HG03469 (cell line): ENCODE measurements around the gene METTL25B.

Experiments used
- ATAC-seq: cut with Tn5 transposase; IDR thresholded peaks from one replicate; pipeline ENCODE4 v1.9.1; 2021; ENCODE audit warnings: mild to moderate bottlenecking, moderate library complexity, moderate number of reproducible peaks; ENCODE audit not compliant: unreplicated experiment

Gene METTL25B

DNA sequence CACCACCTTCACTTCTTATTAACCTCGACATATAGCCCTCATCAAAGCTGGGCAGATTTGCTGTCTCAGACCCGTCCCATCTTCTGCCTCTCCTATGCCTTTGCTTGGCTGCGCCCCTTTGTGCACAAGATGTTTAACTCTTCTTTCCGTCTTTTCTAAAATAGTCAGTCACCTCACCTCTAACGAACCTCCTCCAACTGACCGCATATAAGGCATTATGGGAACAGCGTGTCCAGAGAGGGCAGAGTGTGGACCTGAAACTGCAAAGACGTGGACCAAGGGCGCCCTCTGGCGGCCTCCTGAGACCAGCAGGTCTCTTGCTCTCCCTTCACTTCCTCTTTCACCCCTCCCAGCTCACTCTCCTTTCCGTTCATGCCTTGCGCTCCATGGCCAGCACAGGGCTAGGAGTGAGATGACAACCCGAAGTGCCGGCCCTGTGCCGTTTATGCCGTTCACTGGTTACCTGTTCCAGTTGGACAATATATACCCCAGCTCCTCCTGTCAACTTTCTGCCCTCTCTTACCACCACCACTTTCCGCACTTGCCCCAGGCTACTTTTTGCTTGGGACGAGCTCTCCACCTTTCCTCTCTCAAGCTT is 2.5 kb upstream of the METTL25B start:
- ATAC-seq, result no peak

- no peak for ATAC-seq
Measured at GRCh38 chr1:156726549-156727226, 1.6 kb upstream of the METTL25B start.

DNA sequence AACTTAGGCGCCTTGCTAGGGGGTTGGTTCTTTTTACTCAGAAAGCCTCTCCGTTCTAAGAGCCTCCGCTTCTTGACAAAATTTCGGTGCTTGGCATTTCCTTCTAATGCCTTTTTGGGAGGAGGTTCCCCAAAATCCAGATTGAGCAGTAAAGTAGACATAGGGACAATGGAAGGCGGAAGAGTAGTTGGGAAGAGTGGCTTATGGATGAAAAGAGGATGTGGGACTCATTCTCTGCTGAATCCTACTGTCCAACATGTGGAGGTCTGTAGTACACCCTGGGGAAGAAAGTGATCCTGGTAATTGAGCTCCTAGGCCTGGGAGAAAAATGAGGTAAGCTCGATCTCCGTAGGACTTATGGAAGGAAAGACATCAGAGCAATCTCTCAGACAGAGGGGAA is 777 bp upstream of the METTL25B start:
- no peak for ATAC-seq

DNA sequence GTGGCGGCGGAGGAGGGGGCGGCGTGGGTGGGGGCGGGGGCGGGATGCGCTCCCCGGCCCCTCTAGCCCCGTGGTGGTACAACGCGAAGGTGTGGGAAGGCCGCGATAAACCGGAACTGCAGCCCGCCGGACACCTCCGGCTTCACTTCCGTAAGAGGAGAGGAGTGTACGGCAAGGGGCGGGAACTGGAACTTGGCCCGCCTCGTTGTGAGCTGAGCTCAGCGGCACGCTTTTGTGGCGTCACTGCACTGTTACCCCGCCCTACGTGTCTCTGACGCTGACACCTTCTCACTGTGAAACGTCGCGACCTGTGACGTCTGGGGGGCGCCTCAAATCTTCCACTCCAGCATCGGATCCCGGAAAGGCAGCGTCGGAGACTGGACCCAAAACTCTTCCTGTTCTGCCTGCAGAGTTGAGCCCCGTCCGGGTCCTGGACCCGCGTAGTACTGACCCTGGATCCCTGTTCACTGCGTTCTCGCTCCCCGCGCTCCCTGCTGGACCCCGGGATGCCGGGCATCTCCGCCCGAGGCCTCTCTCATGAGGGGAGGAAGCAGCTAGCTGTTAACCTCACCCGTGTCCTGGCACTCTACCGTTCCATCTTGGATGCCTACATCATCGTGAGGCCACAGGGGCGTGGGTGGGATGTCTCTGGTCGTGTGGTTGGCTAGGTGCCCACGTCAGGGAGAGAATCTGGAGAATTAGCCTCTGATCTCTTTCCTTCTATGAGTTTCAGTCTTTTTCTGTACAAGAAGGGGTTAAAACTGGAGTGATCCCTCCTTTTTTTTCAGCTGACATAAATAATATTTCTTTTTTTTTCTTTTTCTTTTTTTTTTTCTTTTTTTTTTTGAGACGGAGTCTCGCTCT is 562 bp downstream of the METTL25B start, which contains the start of gene ISG20L2:
TSS of gene ISG20L2 (minus strand) at position 168 of the 864 bp plus-strand sequence. CDS start 1,114 bp downstream, outside the sequence.
- ATAC-seq, result peak; percentile 79

DNA sequence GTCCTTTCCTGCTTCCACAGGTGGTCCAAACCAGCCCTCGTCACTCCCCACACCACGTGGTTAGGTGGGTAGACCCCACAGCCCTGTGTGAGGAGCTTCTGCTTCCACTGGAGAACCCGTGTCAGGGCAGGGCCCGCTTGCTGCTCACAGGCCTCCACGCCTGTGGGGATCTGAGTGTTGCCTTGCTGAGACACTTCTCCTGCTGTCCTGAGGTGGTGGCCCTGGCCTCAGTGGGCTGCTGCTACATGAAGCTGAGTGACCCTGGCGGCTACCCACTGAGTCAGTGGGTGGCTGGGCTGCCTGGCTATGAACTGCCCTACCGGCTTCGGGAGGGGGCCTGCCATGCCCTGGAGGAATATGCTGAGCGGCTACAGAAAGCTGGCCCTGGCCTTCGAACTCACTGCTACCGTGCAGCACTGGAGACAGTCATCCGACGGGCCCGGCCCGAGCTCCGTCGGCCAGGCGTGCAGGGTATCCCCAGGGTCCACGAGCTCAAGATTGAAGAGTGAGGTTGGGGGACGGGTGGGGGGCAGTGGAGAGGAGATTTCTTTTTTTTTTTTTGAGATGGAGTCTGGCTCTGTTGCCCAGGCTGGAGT is 5.8 kb downstream of the METTL25B start:
- ATAC-seq, result no peak

DNA sequence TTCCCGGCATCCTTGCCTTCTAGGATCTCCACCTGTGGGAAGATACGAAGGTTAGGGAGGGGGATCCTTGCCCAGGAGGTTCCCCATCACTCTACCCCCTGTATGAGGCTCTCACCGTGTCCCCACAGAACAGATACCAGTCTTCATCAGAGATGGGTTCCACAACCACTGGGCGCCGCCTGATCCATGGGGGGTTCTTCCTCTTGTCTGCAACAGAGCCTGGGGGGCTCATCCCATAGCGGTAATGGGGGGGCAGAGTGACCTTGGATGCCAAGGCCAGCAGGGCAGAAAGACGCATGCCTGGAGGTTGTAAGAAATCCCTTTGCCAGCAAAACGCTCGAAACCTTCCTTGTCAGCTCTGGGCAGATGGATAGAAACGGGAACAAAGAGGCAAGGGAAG is 10.1 kb downstream of the METTL25B start:
- ATAC-seq, result no peak

GRCh38 chr1:156738916-156739315 is 10.6 kb downstream of the METTL25B start:
- no peak for ATAC-seq

GRCh38 chr1:156740237-156740740 is 12.0 kb downstream of the METTL25B start:
- ATAC-seq, result no peak

DNA sequence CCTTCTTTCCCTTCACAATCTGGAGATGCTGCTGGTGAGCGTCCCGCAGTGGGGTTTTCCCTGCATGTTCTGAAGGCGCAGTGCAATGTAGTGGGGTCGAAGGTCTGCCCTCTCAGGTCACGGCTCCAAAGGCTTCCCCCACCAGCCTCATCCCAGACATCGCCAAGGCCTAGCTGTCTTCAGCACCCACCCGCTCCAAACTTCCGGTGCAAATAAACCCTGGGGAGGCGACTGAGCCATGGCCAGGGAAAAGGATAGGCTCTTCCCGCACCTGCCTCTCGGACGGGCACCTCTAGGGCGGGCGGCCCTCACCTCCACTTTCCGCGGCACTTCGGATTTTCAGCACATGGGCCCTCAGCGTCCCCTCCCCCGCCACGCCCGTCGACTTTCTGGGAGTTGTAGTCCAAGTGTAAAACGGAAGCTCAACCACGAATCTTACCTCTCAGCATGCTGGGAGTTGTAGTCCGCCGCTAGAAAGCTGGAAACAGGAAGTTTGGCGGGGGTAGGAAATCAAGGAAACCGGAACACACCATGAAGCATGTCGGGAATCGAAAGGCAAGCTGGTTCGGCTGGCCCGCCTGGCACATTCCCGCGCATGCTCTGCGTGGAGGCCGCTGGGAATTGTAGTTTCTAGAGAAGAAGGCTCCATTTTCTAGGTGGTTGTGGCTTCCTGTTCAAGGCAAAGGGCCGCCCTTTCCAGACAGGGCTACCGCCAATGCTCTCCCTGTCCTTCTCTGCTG is 12.6 kb downstream of the METTL25B start, which contains the start of gene MRPL24:
TSS of gene MRPL24 (minus strand) at position 348 of the 740 bp plus-strand sequence. CDS start 2,384 bp downstream, outside the sequence.
- peak; percentile 73 for ATAC-seq

DNA sequence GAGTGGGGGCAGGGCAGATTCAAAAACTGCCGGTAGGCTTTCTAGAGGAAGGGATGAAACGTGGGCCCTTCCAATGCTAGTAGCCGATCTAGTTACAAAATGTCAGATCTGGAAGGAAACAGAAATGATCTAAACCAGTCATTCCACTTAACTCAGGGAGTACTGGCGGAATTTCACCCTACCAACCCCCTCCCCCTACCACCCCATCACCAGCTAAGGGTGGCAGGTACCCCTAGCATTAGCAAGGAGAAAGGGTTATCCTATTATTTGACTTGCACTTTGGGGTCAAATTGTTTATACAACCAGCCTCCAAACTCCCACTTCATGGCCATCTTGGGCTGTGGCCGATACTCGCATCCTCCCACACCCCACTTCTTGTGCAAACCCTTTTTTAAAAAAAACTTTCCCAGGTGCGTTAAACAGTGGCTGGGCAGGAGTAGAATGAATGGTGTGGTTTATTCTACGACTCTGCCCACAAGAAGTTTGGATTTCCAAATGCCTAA is 13.3 kb downstream of the METTL25B start:
- no peak for ATAC-seq

GRCh38 chr1:156742017-156742416 is 13.7 kb downstream of the METTL25B start:
- no peak for ATAC-seq

DNA sequence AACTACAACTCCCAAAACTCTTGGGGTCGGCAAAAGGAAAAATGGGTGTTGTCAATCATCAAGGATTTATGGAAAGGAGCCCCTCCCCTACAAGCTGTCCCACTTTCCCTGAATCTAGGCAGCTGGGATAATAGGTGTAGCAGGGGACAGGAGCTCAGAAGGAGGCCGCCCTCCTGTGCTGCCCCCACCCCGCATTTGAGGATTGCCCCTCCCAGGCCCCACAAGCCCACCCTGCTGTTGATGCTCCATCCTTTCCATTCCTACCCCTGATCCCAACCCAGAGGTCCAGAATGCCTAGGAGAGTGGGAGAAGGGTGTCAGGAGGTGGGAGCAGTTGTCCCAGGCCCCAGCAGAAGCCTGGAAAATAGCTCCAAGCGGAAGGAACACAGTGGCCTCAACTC is 14.5 kb downstream of the METTL25B start:
- ATAC-seq, result no peak

GRCh38 chr1:156743367-156744302 is 15.4 kb downstream of the METTL25B start:
- ATAC-seq, result no peak

DNA sequence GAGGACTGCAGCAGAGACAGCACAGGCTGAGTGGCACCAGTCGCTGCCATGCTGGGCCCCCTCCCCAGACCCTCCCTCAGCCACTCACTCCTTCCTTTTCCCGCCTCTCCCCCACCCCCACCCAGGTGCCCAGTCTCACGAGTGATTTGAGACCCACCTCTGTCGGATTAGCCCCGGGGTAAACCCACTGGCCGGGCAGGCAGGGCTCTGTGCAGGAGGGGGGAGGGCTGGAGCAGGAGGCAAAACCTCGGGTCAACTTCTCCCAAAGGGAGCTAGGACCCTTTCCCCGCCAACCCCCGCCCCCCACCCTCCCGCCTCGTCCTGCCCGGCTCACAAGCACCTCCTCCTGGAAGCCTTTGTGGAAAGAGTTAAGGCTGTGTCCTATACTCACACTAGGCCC is 16.1 kb downstream of the METTL25B start:
- ATAC-seq, result no peak

DNA sequence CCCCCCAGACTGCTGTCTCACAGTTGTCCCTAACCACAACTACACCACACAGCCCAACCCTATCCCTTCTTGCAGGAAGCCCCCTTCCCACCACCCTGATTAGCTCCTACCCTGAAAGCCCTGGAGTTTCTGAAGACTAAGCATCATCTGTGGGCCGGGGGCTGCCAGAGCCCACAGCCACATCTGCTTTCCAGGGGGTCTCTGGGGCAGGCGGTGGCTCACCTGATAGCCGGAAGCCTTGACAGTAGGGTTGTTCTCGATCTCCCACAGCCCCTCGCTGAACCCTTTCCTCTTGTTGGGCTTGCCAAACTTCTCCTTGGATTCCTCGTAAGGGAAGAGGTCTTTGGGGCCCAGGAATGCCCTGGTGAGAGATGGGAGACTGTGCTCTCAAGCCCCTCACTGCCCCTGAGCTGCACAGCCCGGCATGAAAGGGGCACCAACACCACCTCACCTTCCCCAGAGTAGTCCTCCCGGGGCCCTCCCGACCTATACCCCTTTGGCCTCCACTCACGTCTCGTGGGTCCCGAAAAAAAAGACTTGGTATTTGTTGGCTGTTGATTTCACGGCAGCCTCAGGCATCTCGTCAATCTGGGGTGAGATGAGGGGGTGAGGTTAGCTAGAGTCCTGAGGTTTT is 16.6 kb downstream of the METTL25B start:
- ATAC-seq, result no peak

GRCh38 chr1:156745881-156746280 is 17.6 kb downstream of the METTL25B start:
- ATAC-seq, result no peak

- no peak for ATAC-seq
Measured at GRCh38 chr1:156746406-156746727, 18.1 kb downstream of the METTL25B start.

DNA sequence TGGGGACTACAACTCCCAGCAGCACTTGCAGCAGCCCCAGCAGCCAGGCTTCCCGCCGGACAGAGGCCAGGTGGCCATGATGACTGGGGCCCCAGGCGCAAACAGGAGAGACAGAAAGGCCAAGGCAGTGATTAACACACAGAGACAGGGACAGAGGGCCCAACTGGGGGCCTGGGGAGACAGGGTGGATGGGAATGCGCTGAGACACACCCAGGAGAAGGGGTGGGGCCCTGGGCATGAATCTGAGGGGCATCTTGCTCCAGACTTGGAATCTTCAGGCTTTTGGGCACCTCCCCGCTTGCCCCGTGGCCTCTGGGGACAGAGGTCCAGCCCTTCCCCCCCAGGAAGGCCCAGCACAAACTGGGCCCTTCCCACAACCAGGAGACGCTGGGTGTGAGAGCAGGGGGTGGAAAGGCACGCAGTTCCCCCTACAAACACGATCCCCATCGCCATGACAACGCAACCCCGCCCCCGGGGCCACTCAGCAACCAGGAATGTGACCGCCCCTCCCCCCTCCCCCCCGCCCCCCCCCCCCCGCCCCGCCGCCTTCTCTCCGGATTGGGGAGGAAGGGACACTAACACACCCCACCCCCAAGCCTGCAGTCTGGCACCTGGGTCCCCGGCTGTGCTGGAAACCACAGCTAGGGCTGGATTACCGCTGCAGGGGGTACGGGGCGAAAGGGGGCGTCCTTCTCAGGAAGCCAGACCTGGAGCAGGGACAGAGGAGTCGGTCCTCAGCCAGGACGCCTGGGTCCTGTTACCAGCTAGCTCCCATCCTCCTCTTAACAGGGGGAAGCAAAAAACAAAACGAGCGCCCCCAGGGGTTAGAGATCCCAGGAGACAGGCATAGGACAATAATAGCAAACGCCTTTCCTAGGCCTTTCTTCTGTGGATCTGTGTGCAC is 18.7 kb downstream of the METTL25B start:
- no peak for ATAC-seq
